Stomach (tissue), 4 donors: ENCODE results near the gene QPCT.
A peak's percentile ranks its signal among the peaks of the same experiment; 100 is the strongest.

Experiments
- CTCF ChIP-seq, 7 experiments: fragments of 450-650 bp in 4 of 7; fragments of 200-600 bp in 3 of 7; sonication (generic) in 3 of 7; IDR thresholded peaks; one replicate each; pipeline ENCODE4 v1.5.1; 2016 to 2019; ENCODE audit warnings: antibody characterized with exemption in 7 of 7, control low read depth in 2 of 7, mild to moderate bottlenecking in 1 of 7
- EP300 ChIP-seq: sonication (generic); formaldehyde crosslinking; IDR thresholded peaks from one replicate; pipeline ENCODE4 v1.6.1; 2017; ENCODE audit warnings: antibody characterized with exemption
- POLR2A ChIP-seq, 4 donors: fragments of 450-650 bp; IDR thresholded peaks; one replicate each; pipeline ENCODE4 v1.6.1; 2016; ENCODE audit warnings: antibody characterized with exemption in 4 of 4, control low read depth in 2 of 4, mild to moderate bottlenecking in 1 of 4, moderate library complexity in 1 of 4
- POLR2AphosphoS5 ChIP-seq, 3 donors: sonication (generic); formaldehyde crosslinking; IDR thresholded peaks; one replicate each; pipeline ENCODE4 v1.6.1; 2016; ENCODE audit warnings: antibody characterized with exemption in 3 of 3

GRCh38 chr2:37326285-37326684, 18.1 kb upstream of the QPCT start:
- TF ChIP-seq CTCF (IDR thresholded peaks at IDR 0.05): no peak
- TF ChIP-seq POLR2A (IDR thresholded peaks at IDR 0.05): no peak
- peak in 1 of 3 donors; percentile 52 for TF ChIP-seq POLR2AphosphoS5 (IDR thresholded peaks at IDR 0.05)
- no peak for TF ChIP-seq EP300
